ENCODE data around the gene CD7.

The CD7 gene

DNA sequence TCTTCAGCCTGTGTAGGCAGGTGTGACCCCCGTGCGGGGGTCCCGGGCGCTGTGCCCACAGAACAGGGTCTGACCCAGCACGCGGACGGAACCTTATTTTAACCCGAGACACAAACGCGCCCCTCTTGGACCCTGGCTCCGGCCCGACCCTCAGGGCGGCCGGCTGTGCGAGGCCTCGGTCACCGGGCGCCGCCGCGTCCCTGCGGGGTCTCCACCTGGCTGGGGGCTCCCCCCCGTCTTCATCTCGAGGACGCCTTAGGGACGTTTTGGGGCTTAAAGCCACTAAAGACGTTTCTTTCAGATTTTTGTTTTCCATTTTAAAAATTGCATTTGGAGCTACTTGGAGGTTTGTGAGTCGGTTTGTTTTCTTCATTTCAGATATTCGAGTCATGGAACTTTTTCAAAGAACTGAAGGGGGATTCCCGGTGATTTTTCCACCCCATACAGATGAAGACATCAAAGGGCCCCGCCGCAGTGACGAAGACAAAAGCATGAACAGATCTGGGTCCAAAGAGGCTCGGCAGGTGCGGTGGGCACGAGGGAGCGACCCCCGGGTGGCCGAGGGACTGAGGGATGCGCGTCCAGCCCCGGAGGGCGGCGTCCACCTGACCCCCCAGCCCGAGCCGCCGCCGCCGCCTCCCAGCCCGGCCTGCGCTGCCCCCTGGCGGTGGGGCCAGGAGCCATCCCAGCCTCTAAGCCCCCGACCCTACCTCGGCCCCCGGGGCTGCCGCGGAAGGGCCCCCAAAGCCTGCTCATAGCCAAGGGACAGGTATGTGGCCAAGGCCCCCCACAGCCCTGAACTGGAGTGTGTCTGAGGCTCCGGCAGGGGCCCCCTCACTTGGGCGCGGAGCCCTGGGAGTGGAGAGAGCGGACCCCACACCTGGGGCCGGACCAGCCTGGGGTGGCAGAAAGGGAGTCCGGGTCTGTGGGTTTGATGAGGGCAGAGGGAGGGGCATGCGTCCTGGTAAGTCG lies 3.8 kb upstream of the CD7 start:
- TF ChIP-seq, protein P1, sequence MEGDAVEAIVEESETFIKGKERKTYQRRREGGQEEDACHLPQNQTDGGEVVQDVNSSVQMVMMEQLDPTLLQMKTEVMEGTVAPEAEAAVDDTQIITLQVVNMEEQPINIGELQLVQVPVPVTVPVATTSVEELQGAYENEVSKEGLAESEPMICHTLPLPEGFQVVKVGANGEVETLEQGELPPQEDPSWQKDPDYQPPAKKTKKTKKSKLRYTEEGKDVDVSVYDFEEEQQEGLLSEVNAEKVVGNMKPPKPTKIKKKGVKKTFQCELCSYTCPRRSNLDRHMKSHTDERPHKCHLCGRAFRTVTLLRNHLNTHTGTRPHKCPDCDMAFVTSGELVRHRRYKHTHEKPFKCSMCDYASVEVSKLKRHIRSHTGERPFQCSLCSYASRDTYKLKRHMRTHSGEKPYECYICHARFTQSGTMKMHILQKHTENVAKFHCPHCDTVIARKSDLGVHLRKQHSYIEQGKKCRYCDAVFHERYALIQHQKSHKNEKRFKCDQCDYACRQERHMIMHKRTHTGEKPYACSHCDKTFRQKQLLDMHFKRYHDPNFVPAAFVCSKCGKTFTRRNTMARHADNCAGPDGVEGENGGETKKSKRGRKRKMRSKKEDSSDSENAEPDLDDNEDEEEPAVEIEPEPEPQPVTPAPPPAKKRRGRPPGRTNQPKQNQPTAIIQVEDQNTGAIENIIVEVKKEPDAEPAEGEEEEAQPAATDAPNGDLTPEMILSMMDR (conservative IDR thresholded peaks at IDR 0.05; ENCODE audit: low read depth, low read length), result peak; percentile 56
- DNase-seq (ENCODE audit: low read depth), result no peak
- H3K4me3 ChIP-seq (ENCODE audit: low read length), result no peak overlapping the region

DNA sequence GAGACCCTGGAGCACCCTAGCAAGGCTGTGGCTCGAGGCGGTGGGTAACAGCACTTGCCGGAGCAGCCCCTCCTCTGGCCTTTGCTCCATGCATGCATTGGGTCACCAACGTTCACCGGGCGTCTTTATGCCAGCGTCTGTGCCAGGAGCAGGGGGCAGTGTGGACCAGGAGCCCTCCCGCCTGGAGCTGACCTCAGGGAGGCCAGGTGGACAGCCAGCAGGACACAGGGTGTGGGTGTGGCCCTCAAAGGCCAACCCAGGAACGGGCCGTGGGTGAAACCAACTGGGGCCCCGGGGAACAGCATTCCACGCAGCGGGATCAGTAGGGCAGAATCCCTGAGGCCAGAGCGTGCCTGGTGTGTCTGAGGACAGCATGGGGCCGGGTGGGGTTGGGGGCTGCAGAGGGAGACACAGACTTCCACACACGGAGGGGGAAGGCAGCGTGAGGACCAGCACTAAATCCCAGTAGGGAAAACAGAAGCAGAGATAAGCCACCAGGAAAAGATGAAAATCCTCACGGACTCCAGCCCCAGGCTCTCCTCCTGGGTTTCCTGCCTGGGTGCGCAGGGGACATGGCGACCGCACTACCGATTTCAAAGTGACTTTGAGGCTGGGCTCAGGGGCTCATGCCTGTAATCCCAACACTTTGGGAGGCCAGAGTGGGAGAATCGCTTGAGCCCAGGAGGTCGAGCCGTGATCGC lies 2.9 kb upstream of the CD7 start:
- TF ChIP-seq, protein P1 (conservative IDR thresholded peaks at IDR 0.05; ENCODE audit: low read depth, low read length), result no peak
- DNase-seq (ENCODE audit: low read depth), result no peak
- no peak overlapping the region for H3K4me3 ChIP-seq (ENCODE audit: low read length)

GRCh38 chr17:82319619-82320062 lies 2.2 kb upstream of the CD7 start:
- DNase-seq (ENCODE audit: low read depth), result no peak
- TF ChIP-seq, protein P1 (conservative IDR thresholded peaks at IDR 0.05; ENCODE audit: low read depth, low read length), result no peak
- H3K4me3 ChIP-seq (ENCODE audit: low read length), result no peak overlapping the region

DNA sequence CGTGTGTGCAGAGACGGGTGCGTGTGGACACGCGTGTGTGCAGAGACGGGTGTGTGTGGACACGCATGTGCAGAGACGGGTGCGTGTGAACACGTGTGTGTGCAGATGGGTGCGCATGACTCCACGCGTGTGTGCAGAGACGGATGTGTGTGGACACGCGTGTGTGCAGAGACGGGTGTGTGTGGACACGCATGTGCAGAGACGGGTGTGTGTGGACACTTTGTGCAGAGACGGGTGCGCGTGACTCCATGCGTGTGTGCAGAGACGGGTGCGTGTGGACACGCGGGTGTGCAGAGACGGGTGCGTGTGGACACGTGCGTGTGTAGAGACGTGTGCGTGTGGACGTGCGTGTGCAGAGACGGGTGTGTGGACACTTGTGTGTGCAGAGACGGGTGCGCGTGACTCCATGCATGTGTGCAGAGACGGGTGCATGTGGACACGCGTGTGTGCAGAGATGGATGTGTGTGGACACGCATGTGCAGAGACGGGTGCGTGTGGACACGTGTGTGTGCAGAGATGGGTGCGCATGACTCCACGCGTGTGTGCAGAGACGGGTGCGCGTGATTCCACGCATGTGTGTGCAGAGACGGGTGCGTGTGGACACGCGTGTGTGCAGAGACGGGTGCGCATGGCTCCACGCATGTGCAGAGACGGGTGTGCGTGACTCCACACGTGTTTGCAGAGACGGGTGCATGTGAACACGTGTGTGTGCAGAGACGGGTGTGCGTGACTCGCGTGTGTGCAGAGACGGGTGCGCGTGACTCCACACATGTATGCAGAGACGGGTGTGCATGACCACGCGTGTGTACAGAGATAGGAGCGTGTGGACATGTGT lies 1.6 kb upstream of the CD7 start:
- TF ChIP-seq, protein P1 (conservative IDR thresholded peaks at IDR 0.05; ENCODE audit: low read depth, low read length), result no peak
- H3K4me3 ChIP-seq (ENCODE audit: low read length), result no peak overlapping the region
- DNase-seq (ENCODE audit: low read depth), result no peak

- no peak for DNase-seq (ENCODE audit: low read depth)
- TF ChIP-seq, protein P1 (conservative IDR thresholded peaks at IDR 0.05; ENCODE audit: low read depth, low read length), result no peak
- no peak overlapping the region for H3K4me3 ChIP-seq (ENCODE audit: low read length)
These were observed 726 bp upstream of the CD7 start for GRCh38 chr17:82318169-82318498.

DNA sequence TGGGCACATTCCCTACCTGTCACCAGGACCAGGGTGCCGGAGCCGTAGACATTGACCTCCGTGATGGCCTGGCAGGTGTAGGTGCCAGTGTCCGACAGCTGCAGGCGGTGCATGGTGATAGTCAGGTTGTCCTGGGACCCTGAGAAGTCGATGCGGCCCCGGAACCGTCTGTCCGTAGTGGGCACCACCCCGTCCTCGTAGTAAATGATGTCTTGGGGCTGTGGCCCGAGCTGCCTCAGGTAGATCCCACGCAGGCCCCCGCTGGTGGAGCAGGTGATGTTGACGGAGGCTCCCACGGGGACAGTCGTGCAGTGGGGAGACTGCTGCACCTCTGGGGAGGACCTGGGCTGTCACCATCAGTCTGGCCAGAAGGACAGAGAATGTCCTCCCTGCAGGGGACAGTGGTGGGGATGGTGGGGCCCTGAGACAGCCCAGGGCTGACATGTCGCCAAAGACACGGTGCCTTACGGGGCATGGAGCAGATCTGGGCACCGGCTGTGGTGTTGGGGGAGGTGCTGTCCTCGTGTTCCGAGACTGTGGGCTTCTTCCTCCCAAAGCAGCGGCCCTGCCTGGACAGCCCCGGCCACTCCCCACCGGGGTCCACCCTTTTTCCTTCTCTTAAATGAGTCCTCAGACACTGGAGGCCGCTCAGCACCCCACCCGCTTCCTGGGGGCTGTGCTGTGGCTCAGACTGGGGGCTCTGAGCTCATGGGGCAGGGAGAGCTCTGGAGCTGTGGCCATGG lies 586 bp downstream of the CD7 start:
- no peak overlapping the region for H3K4me3 ChIP-seq (ENCODE audit: low read length)
- DNase-seq (ENCODE audit: low read depth), result no peak
- TF ChIP-seq, protein P1 (conservative IDR thresholded peaks at IDR 0.05; ENCODE audit: low read depth, low read length), result no peak

Measured in retinal pigment epithelial cell (primary cell).